K562 (cell line): ENCODE measurements around the gene PCDHGA4. TPM values are rescaled to one million over a fixed set of nuclear protein-coding genes. Genes with fewer than 3 reads are reported as not detected.

Source experiments
- ATAC-seq: fragments of 200-7000 bp; cut with Tn5 transposase; 3 replicates; pipeline ENCODE4 v1.9.1; 2020; ENCODE audit warnings: moderate library complexity
- BruUV-seq: library from RNA; stranded (reverse); fragments of 400-500 nt; replicated peaks from 2 replicates; lab custom pipeline; 2021; lab: Mats Ljungman, UMichigan
- CTCF ChIA-PET: fragments of 300-600 bp; formaldehyde crosslinking; extraction: SDS; loops from one replicate; lab custom pipeline; 2021; ENCODE audit warnings: low intra/inter-chr PET ratio; lab: Yijun Ruan, JAX
- POLR2A ChIA-PET: fragments of 300-600, 350-650 bp; sonication (Branson Sonifier 250); formaldehyde crosslinking; extraction: SDS; loops from one replicate; lab custom pipeline; 2021; ENCODE audit warnings: antibody characterized with exemption, inconsistent platforms; lab: Yijun Ruan, JAX
- DNase-seq, 4 experiments: peaks; one replicate each; pipeline versions ENCODE4 v3.0.0 to v3.0.0-alpha.2; 2011 to 2018; ENCODE audit warnings: low spot score in 3 of 4, mixed read lengths in 3 of 4; ENCODE audit errors: extremely low read depth in 1 of 4
- FAIRE-seq: peaks from 2 replicates; lab custom pipeline; 2011; peaks lifted over from hg19 to GRCh38; lab: Jason Lieb, UNC
- H2AFZ ChIP-seq: 2 replicates; pipeline ENCODE4 v1.6.0; 2011; ENCODE audit warnings: low read depth, low read length, control low read depth, inconsistent platforms
- H3K27ac ChIP-seq: fragments of 200-600 bp; 3 replicates; pipeline ENCODE4 v1.8.0; 2011; ENCODE audit warnings: low read depth, mild to moderate bottlenecking, control low read depth, inconsistent platforms, low read length, moderate library complexity, mixed read lengths; ENCODE audit errors: extremely low read depth
- H3K27me3 ChIP-seq, 2 experiments: fragments of 300-600 bp in 1 of 2; 2 replicates in 1 of 2; 3 replicates in 1 of 2; pipeline versions ENCODE4 v1.6.0 to v1.8.0; 2011; ENCODE audit warnings: inconsistent platforms in 2 of 2, low read length in 2 of 2, mild to moderate bottlenecking in 1 of 2, mixed read lengths in 1 of 2, moderate library complexity in 1 of 2; ENCODE audit not compliant: control insufficient read depth in 2 of 2, insufficient read depth in 2 of 2
- H3K36me3 ChIP-seq: fragments of 300-600 bp; 3 replicates; pipeline ENCODE4 v1.8.0; 2011; ENCODE audit warnings: mild to moderate bottlenecking, low read length, inconsistent platforms; ENCODE audit not compliant: control insufficient read depth, insufficient read depth
- H3K4me1 ChIP-seq, 2 experiments: fragments of 200-600 bp in 1 of 2; replicated peaks in 1 of 2; 2 replicates in 1 of 2; 3 replicates in 1 of 2; pipeline versions ENCODE4 v1.5.1 to v1.8.0; 2011; ENCODE audit warnings: inconsistent platforms in 2 of 2, low read length in 2 of 2, mild to moderate bottlenecking in 1 of 2, mixed read lengths in 1 of 2, moderate library complexity in 1 of 2; ENCODE audit not compliant: control insufficient read depth in 2 of 2, insufficient read depth in 2 of 2
- H3K4me2 ChIP-seq: 2 replicates; pipeline ENCODE4 v1.6.1; 2011; ENCODE audit warnings: low read length, control low read depth, inconsistent platforms, mixed read lengths; ENCODE audit not compliant: insufficient read depth
- H3K4me3 ChIP-seq: fragments of 200-600 bp; sonication (generic), shearing (Covaris generic); 2 replicates; pipeline ENCODE4 v1.5.1; 2016; ENCODE audit warnings: control low read depth, inconsistent platforms
- H3K79me2 ChIP-seq: fragments of 200-600 bp; 3 replicates; pipeline ENCODE4 v1.8.0; 2011; ENCODE audit warnings: low read length, inconsistent platforms; ENCODE audit not compliant: control insufficient read depth, insufficient read depth
- H3K9ac ChIP-seq, 2 experiments: 2 replicates each; pipeline versions ENCODE4 v1.6.0 to v1.6.1; 2011; ENCODE audit warnings: low read depth in 2 of 2, low read length in 2 of 2, control low read depth in 1 of 2, inconsistent platforms in 1 of 2, mild to moderate bottlenecking in 1 of 2, mixed read lengths in 1 of 2; ENCODE audit not compliant: insufficient read depth in 1 of 2
- H3K9me1 ChIP-seq: one replicate; pipeline ENCODE4 v1.6.0; 2011; ENCODE audit warnings: inconsistent platforms, mild to moderate bottlenecking, low read length, moderate library complexity; ENCODE audit not compliant: control insufficient read depth, insufficient read depth
- H3K9me3 ChIP-seq: replicated peaks from 2 replicates; pipeline ENCODE4 v1.5.1; 2011; ENCODE audit warnings: low read depth, low read length, inconsistent platforms; ENCODE audit not compliant: control insufficient read depth, insufficient read depth
- H4K20me1 ChIP-seq: replicated peaks from 2 replicates; pipeline ENCODE4 v1.6.1; 2011; ENCODE audit warnings: low read length, inconsistent platforms, mixed read lengths; ENCODE audit not compliant: control insufficient read depth, insufficient read depth
- C11orf30 ChIP-seq: fragments of 450-650 bp; IDR thresholded peaks from 2 replicates; pipeline ENCODE4 v1.6.1; 2016; ENCODE audit warnings: low read depth, mild to moderate bottlenecking
- CBX8 ChIP-seq: fragments of 200-600 bp; sonication (generic); IDR thresholded peaks from 2 replicates; pipeline ENCODE4 v1.6.1; 2012; ENCODE audit warnings: borderline replicate concordance, mixed run types, low read depth, mild to moderate bottlenecking, moderate library complexity, mixed read lengths, low read length, control low read depth, inconsistent platforms; ENCODE audit not compliant: poor library complexity, severe bottlenecking; ENCODE audit errors: extremely low read depth
- CREB1 ChIP-seq, 2 experiments: sonication (generic) in 1 of 2; formaldehyde crosslinking in 1 of 2; IDR thresholded peaks; 2 replicates each; pipeline versions ENCODE4 v1.6.1 to v1.8.0; 2012 to 2022; ENCODE audit warnings: inconsistent platforms in 1 of 2, mild to moderate bottlenecking in 1 of 2, missing genetic modification reagents in 1 of 2, moderate library complexity in 1 of 2
- ETS1 ChIP-seq: conservative IDR thresholded peaks from 2 replicates; pipeline ENCODE4 v1.6.1; 2011; ENCODE audit warnings: low read depth, mild to moderate bottlenecking, low read length; ENCODE audit not compliant: control insufficient read depth
- FOXJ3 ChIP-seq: sonication (generic); formaldehyde crosslinking; IDR thresholded peaks from 2 replicates; pipeline ENCODE4 v1.4.0; 2020; ENCODE audit warnings: mild to moderate bottlenecking, missing genetic modification reagents
- KAT2B ChIP-seq: IDR thresholded peaks from one replicate; pipeline ENCODE4 v1.6.1; 2012; ENCODE audit warnings: low read depth, mild to moderate bottlenecking, control low read depth, inconsistent platforms, low read length, moderate library complexity
- L3MBTL2 ChIP-seq: fragments of 450-650 bp; IDR thresholded peaks from 2 replicates; pipeline ENCODE4 v1.6.1; 2016; ENCODE audit warnings: mild to moderate bottlenecking, moderate library complexity
- MTA3 ChIP-seq: fragments of 450-650 bp; formaldehyde crosslinking; IDR thresholded peaks from 2 replicates; pipeline ENCODE4 v1.6.1; 2017; ENCODE audit warnings: mild to moderate bottlenecking, borderline replicate concordance
- NFE2 ChIP-seq: IDR thresholded peaks from 2 replicates; pipeline ENCODE4 v1.6.1; 2014; ENCODE audit warnings: antibody characterized with exemption, low read depth
- PHF8 ChIP-seq: fragments of 200-600 bp; sonication (generic); IDR thresholded peaks from 2 replicates; pipeline ENCODE4 v1.6.1; 2012; ENCODE audit warnings: mixed run types, mild to moderate bottlenecking, inconsistent platforms, low read length, moderate library complexity, borderline replicate concordance
- RNF219 ChIP-seq: fragments of 250-450 bp; sonication (Bioruptor Pico); IDR thresholded peaks from 2 replicates; pipeline ENCODE4 v1.5.0; 2022; ENCODE audit warnings: mild to moderate bottlenecking
- STAG1 ChIP-seq: sonication (generic); formaldehyde crosslinking; IDR thresholded peaks from 2 replicates; pipeline ENCODE4 v1.5.0; 2020; ENCODE audit warnings: missing genetic modification reagents, borderline replicate concordance
- TBP ChIP-seq: optimal IDR thresholded peaks from 2 replicates; pipeline ENCODE3; 2011; ENCODE audit warnings: low read depth, low read length, improper control_type of control experiment
- ZNF124 ChIP-seq: sonication (generic); formaldehyde crosslinking; IDR thresholded peaks from 2 replicates; pipeline ENCODE4 v1.8.1; 2022; ENCODE audit warnings: missing genetic modification reagents
- ZNF140 ChIP-seq: fragments of 250-450 bp; sonication (Bioruptor Pico); IDR thresholded peaks from 2 replicates; pipeline ENCODE4 v1.8.0; 2021; ENCODE audit warnings: moderate library complexity, mild to moderate bottlenecking, inconsistent platforms
- ZNF263 ChIP-seq: sonication (generic); formaldehyde crosslinking; IDR thresholded peaks from 2 replicates; pipeline ENCODE4 v1.8.0; 2022; ENCODE audit warnings: mild to moderate bottlenecking, missing genetic modification reagents, borderline replicate concordance
- ZNF511 ChIP-seq: sonication (generic); formaldehyde crosslinking; IDR thresholded peaks from 2 replicates; pipeline ENCODE4 v1.8.0; 2022; ENCODE audit warnings: mild to moderate bottlenecking, missing genetic modification reagents
- WGBS: fragments of 100-300 bp; shearing (Covaris generic); methylation state at CpG from one replicate; pipeline ENCODE4 v1.1.6; 2016; ENCODE audit warnings: low coverage, mixed read lengths; ENCODE audit not compliant: insufficient coverage; ENCODE audit errors: missing lambda C conversion rate; 5-methylcytosine and 5-hydroxymethylcytosine counted together
- in situ Hi-C: fragments of 300-500 bp; cut with MboI; formaldehyde crosslinking; loops from 4 replicates; pipeline ENCODE4 v1.15.0; 2018; ENCODE audit warnings: inconsistent platforms, mixed read lengths
- intact Hi-C: fragments of 100-400 bp; cut with micrococcal nuclease; formaldehyde crosslinking; loops from 2 replicates; pipeline ENCODE4 v1.14.2; 2022
- polyA plus RNA-seq, 8 experiments: library from polyadenylated mRNA; depleted of rRNA in 4 of 8; stranded (reverse) in 5 of 8; unstranded in 3 of 8; fragments of >200 nt; fragmentation: Nextera tagmentation in 2 of 8; fragmentation: Illumina TruSeq in 1 of 8; extraction: Ambion mirVana in 2 of 8; extraction: Trizol in 1 of 8; gene quantifications; 2 replicates each; pipeline versions ENCODE4 v1.2.1 to v1.2.3, GENCODE V29; 2011 to 2014; ENCODE audit warnings: inconsistent platforms in 1 of 8, missing spikeins in 1 of 8
- total RNA-seq, 7 experiments: library from RNA; depleted of rRNA in 6 of 7; stranded (reverse); fragments of >200 nt in 6 of 7; fragmentation: Illumina TruSeq in 2 of 7; extraction: Trizol in 2 of 7; gene quantifications; 2 replicates each; pipeline versions ENCODE4 v1.2.1 to v1.2.3, GENCODE V29; 2011 to 2021; ENCODE audit warnings: low replicate concordance in 1 of 7

The PCDHGA4 gene
- total and polyA plus RNA-seq, 9 of the 15 experiments (the other 6 are each of a cell fraction or from before 2014, with no cell fraction given) = 0.12 to 0.40 (median 0.36) TPM; not detected in 2

- ChIA-PET POLR2A (interaction anchor here (0.9 kb wide), 1 partner anchor 267 kb away, joined by 3 read pairs; no protein-coding TSS in a partner anchor), CTCF (interaction anchor here (0.7 to 1.9 kb wide), 7 partner anchors 186 to 239 kb away, joined by 3 to 9 read pairs (median 6); no protein-coding TSS in a partner anchor)
- peak overlapping the region; percentile 94 for H3K4me2 ChIP-seq
- no peaks in the 10 kb centered on the region for H3K9me1 ChIP-seq
- no peaks in the 10 kb centered on the region; a peak in 1 of 5 replicates for H3K4me1 ChIP-seq
- H3K9me3 ChIP-seq = 0 out of 2 replicates have a peak, but pooled peaks cover 2% of the 10 kb centered on the region
- peak overlapping the region; percentile 64; the same call in 2 of the 3 replicates for H3K27ac ChIP-seq
- peak overlapping the region; percentile 99 for H2AFZ ChIP-seq
- H3K4me3 ChIP-seq = peak overlapping the region; percentile 47
- H4K20me1 ChIP-seq = no peaks in the 10 kb centered on the region
- ATAC-seq (peak; percentile 99), FAIRE-seq (peak; percentile 97), DNase-seq (peak; percentile 63 to 86 (median 74))
- TSS peak; percentile 39 for BruUV-seq
- WGBS = 2% methylated on average over 27 of the region's 27 CpGs
- H3K27me3 ChIP-seq = peaks cover 0 to 6% of the 10 kb centered on the region in 2 experiments; a peak in 3 of 5 replicates
- in situ Hi-C loops = no loop called here
- H3K36me3 ChIP-seq = no peaks in the 10 kb centered on the region
- intact Hi-C loops = loop anchor here (5.0 to 10.0 kb wide), 2 partner anchors 46 to 111 kb away; partner anchors contain the start of genes PCDHB13, PCDHGA6 and PCDHGB3
- H3K79me2 ChIP-seq = no peaks in the 10 kb centered on the region
- peak overlapping the region; percentile 74 to 93; a peak in 3 of 4 replicates for H3K9ac ChIP-seq
- TF ChIP-seq ZNF511 (no peak), STAG1 (CRISPR knock-in tag) (no peak), PHF8 (peak; percentile 21; the same call in 1 of the 2 replicates), RNF219 (CRISPR knock-in tag) (no peak), KAT2B (no peak), ZNF140 (CRISPR knock-in tag) (no peak), L3MBTL2 (peak; percentile 91), CBX8 (no peak), MTA3 (no peak), C11orf30 (peak; percentile 67), NFE2 (peak; percentile 53; the same call in 1 of the 2 replicates), FOXJ3 (CRISPR knock-in tag) (no peak), CREB1 (IDR thresholded peaks at IDR 0.05) (0 out of 2 replicates have a peak, but pooled peaks have one; percentile 18), CREB1 (CRISPR knock-in tag; IDR thresholded peaks at IDR 0.05) (no peak), ZNF124 (CRISPR knock-in tag) (no peak), ETS1 (no peak), TBP (peak; percentile 64), ZNF263 (CRISPR knock-in tag) (no peak)
Observed at GRCh38 chr5:141326088-141326854, 28.6 kb upstream of the PCDHGA4 start.
